Activated T-cell treated with anti-CD3 and anti-CD28 coated beads for 4 hours (primary cell): ENCODE results near the gene CNTNAP2.
"Not testable (repeated sequence)": the region's sequence is repeated elsewhere in the genome, so short reads cannot be mapped to it uniquely, and the experiment has no call there.

Source experiments
- DNase-seq: peaks from one replicate; pipeline ENCODE4 v3.0.0-alpha.2; 2020

The CNTNAP2 gene

GRCh38 chr7:148395352-148395811, 2278.8 kb downstream of the CNTNAP2 start:
- no peak for DNase-seq

GRCh38 chr7:148395990-148396716, 2279.6 kb downstream of the CNTNAP2 start:
- DNase-seq, result no peak

- DNase-seq, result no peak
Measured at GRCh38 chr7:148397056-148397455, 2280.5 kb downstream of the CNTNAP2 start.

- no peak for DNase-seq
Measured at GRCh38 chr7:148397551-148397950, 2280.9 kb downstream of the CNTNAP2 start.

GRCh38 chr7:148397985-148398384, 2281.4 kb downstream of the CNTNAP2 start:
- no peak for DNase-seq

GRCh38 chr7:148398844-148399365, 2282.3 kb downstream of the CNTNAP2 start:
- DNase-seq, result no peak

GRCh38 chr7:148400101-148400500, 2283.5 kb downstream of the CNTNAP2 start:
- no peak for DNase-seq

GRCh38 chr7:148402159-148402558, 2285.6 kb downstream of the CNTNAP2 start:
- DNase-seq, result no peak

GRCh38 chr7:148403466-148403993, 2286.9 kb downstream of the CNTNAP2 start:
- no peak for DNase-seq

GRCh38 chr7:148408307-148408706, 2291.7 kb downstream of the CNTNAP2 start:
- no peak for DNase-seq

- DNase-seq, result no peak
Measured at GRCh38 chr7:148410905-148411304, 2294.3 kb downstream of the CNTNAP2 start.

- DNase-seq, result no peak
Measured at GRCh38 chr7:148412691-148413090, 2296.1 kb downstream of the CNTNAP2 start.

- DNase-seq, result no peak
Measured at GRCh38 chr7:148419856-148420832, 2303.5 kb downstream of the CNTNAP2 start.

GRCh38 chr7:148422030-148422429, 2305.4 kb downstream of the CNTNAP2 start:
- no peak for DNase-seq

GRCh38 chr7:148426393-148426792, 2309.8 kb downstream of the CNTNAP2 start:
- DNase-seq, result not testable (repeated sequence)

GRCh38 chr7:148430690-148431089, 2314.1 kb downstream of the CNTNAP2 start:
- DNase-seq, result not testable (repeated sequence)

GRCh38 chr7:148433521-148434180, 2317.1 kb downstream of the CNTNAP2 start:
- DNase-seq, result no peak

- DNase-seq, result no peak
Measured at GRCh38 chr7:148434181-148434757, 2317.7 kb downstream of the CNTNAP2 start.

- no peak for DNase-seq
Measured at GRCh38 chr7:148434887-148435286, 2318.3 kb downstream of the CNTNAP2 start.

GRCh38 chr7:148435715-148436114, 2319.1 kb downstream of the CNTNAP2 start:
- no peak for DNase-seq

GRCh38 chr7:148436135-148436534, 2319.5 kb downstream of the CNTNAP2 start:
- no peak for DNase-seq

GRCh38 chr7:148436571-148436970, 2320.0 kb downstream of the CNTNAP2 start:
- no peak for DNase-seq
